ENCODE measurements around the gene ACSS3.
"Not testable (repeated sequence)": the region's sequence is repeated elsewhere in the genome, so short reads cannot be mapped to it uniquely, and the experiment has no call there.

Gene ACSS3, protein sequence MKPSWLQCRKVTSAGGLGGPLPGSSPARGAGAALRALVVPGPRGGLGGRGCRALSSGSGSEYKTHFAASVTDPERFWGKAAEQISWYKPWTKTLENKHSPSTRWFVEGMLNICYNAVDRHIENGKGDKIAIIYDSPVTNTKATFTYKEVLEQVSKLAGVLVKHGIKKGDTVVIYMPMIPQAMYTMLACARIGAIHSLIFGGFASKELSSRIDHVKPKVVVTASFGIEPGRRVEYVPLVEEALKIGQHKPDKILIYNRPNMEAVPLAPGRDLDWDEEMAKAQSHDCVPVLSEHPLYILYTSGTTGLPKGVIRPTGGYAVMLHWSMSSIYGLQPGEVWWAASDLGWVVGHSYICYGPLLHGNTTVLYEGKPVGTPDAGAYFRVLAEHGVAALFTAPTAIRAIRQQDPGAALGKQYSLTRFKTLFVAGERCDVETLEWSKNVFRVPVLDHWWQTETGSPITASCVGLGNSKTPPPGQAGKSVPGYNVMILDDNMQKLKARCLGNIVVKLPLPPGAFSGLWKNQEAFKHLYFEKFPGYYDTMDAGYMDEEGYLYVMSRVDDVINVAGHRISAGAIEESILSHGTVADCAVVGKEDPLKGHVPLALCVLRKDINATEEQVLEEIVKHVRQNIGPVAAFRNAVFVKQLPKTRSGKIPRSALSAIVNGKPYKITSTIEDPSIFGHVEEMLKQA

DNA sequence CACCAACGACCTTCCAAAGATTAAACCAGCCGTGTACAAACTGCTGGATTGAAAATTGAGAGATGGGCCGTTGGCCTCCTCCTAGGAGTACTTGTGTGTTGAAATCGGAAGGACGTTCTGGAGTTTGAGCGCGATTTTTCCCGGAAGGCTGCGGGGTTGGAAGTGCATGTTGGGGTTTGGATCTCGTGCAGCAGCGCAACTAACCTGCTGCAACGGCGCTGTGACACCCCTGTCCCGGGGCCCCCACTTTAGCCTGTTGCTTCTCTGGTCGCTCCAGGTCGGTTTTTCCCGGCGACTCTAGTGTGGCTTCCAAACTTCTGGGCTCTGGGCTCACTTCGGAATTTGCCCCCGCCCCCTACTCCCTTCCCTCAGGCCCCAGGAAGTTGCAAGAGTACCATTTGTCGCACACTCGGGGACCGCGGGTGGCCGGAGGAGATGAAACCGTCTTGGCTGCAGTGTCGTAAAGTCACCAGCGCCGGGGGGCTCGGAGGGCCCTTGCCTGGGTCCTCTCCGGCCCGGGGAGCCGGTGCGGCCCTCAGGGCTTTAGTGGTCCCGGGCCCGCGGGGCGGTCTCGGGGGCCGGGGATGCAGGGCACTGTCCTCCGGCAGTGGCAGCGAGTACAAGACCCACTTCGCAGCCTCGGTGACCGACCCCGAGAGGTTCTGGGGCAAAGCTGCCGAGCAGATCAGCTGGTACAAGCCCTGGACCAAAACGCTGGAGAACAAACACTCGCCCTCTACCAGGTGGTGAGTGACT, at the start of gene ACSS3:
ACSS3 (plus strand) TSS at position 394 of the 756 bp plus-strand sequence; CDS start at position 436, 42 bp downstream.
- Mint-ChIP-seq H3K27me3 (peaks cover 15% of the 10 kb centered on the region), H3K4me1 (no peaks in the 10 kb centered on the region), H3K9me3 (no peaks in the 10 kb centered on the region), H3K36me3 (no peaks in the 10 kb centered on the region), H3K27ac (no peak within 1 kb of the TSS), H3K4me3 (no peak within 1 kb of the TSS)
- CTCF ChIA-PET = no interaction called here
- no peak for DNase-seq

DNA sequence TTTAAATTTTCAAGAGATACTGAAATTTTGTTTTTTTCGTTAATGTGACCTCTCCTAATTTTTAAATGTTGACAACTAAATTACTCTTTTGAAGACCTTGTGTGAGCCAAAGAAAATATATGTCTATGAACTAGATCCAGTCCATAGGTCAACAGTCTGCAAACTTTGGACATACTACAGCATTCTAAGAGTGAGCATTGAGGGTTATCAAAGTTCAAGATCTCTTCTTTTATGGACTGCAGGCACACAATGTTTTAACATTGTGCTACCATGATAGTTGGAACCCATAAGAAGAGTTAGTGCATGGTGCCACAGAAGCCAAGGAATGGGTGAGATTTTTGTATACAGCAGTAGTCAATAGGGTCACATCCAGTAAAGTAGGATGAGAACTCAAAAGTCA, 43.0 kb upstream of the ACSS3 start:
- H3K4me1 Mint-ChIP-seq = no peaks in the 10 kb centered on the region
- DNase-seq = no peak
- no peak overlapping the region for H3K27ac Mint-ChIP-seq
- no peaks in the 10 kb centered on the region for H3K36me3 Mint-ChIP-seq
- CTCF ChIA-PET = no interaction called here
- no peaks in the 10 kb centered on the region for H3K27me3 Mint-ChIP-seq
- peaks cover 4% of the 10 kb centered on the region for H3K9me3 Mint-ChIP-seq
- H3K4me3 Mint-ChIP-seq = no peak overlapping the region

DNA sequence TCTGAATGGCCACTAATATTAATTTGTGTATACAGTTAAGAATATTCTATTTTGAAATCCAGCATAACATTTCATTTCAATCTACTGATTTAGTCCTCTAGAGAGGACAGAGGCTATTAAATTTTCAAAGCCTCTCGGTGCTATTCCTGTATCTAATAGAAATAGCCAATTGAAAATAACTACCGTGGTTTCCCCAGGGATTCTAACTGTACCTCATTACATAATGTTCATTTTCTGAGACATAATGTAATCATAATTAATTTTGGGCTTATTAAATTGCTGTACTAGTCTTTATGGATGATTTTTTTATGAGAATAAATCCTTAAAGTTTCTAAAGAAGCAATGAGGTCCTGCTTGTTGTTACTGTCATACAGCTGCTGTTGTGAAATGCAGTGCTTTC, 38.6 kb upstream of the ACSS3 start:
- DNase-seq = no peak
- CTCF ChIA-PET = no interaction called here
- no peaks in the 10 kb centered on the region for H3K36me3 Mint-ChIP-seq
- no peak overlapping the region for H3K27ac Mint-ChIP-seq
- no peak overlapping the region for H3K4me3 Mint-ChIP-seq
- H3K9me3 Mint-ChIP-seq = peaks cover 4% of the 10 kb centered on the region
- no peaks in the 10 kb centered on the region for H3K27me3 Mint-ChIP-seq
- no peaks in the 10 kb centered on the region for H3K4me1 Mint-ChIP-seq

DNA sequence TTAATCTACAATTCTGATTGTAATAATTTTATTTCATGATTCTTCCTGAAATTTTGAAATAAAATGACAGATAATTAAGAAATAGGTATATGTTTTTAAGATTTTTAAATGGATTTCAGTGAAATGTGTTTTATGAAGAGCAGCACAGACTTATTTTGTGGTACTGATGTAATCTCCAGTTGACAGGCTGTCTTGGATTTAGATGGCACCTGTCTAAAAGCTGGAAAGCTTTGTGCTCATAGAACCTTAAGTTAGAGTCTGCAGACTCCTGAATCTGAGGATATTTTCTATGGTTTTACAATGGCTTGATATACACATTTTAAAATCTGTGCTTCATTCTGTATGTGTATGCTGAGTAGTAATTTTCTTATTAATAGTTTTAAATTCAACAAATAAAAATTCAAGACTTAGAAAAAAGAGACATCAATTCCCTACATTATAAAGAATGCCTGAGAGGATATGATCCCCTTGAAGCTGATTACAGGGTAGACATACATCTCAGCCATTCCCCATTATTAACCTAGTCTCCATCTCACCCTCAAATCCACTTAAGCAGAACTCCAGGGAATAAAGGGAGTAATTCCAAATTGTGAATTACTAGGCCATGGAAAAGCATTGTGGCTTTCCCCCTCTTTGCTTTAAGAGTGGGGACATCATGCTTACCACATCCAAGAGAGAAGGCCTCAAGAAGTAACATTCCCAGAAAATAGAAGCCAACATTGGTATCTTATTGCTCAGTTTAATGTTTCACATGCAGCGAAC, 33.7 kb upstream of the ACSS3 start:
- Mint-ChIP-seq H3K36me3 (no peaks in the 10 kb centered on the region), H3K27ac (no peak overlapping the region), H3K27me3 (no peaks in the 10 kb centered on the region), H3K9me3 (peaks cover 5% of the 10 kb centered on the region), H3K4me1 (no peaks in the 10 kb centered on the region), H3K4me3 (no peak overlapping the region)
- CTCF ChIA-PET = no interaction called here
- no peak for DNase-seq

DNA sequence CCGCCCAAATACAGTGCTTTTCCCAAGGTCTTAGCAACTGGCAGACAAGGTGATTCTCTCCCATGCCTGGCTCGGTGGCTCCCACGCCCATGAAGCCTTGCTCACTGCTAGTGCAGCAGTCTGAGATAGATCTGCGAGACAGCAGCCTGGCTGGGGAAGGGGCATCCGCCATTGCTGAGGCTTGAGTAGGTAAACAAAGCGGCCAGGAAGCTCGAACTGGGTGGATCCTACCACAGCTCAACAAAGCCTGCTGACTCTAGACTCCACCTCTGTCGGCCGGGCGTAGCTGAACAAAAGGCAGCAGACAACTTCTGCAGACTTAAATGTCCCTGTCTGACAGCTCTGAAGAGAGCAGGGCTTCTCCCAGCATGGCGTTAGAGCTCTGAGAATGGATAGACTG, 12.9 kb upstream of the ACSS3 start:
- H3K4me3 Mint-ChIP-seq, H3K4me1 Mint-ChIP-seq: not testable (repeated sequence)
- H3K9me3 Mint-ChIP-seq = peaks cover 22% of the 10 kb centered on the region

DNA sequence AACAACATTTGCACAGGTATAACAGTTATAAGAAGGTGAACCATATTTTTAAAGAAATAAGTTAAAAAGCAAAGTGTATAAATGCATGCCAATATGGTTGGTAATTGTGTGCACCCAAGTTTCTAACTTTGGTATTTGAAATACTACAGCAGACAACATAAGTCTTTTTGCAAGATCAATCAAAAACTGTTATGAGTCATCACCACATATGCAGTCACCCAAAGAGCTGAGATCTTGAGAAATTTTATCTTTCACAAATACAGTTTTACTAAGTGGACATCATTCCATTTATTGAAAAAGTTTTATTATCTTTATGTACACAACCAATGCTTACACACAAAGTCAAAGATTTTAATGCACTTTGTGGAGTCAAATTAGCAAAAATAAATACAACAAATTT, 7.0 kb upstream of the ACSS3 start:
- Mint-ChIP-seq H3K4me1 (no peaks in the 10 kb centered on the region), H3K27me3 (no peaks in the 10 kb centered on the region), H3K27ac (no peak overlapping the region), H3K9me3 (peaks cover 6% of the 10 kb centered on the region), H3K36me3 (no peaks in the 10 kb centered on the region), H3K4me3 (no peak overlapping the region)
- no peak for DNase-seq
- CTCF ChIA-PET = no interaction called here

More for the DNA sequence above, 12.9 kb upstream of the ACSS3 start:
- CTCF ChIA-PET, DNase-seq, H3K36me3 Mint-ChIP-seq, H3K27me3 Mint-ChIP-seq, H3K27ac Mint-ChIP-seq: not testable (repeated sequence)

DNA sequence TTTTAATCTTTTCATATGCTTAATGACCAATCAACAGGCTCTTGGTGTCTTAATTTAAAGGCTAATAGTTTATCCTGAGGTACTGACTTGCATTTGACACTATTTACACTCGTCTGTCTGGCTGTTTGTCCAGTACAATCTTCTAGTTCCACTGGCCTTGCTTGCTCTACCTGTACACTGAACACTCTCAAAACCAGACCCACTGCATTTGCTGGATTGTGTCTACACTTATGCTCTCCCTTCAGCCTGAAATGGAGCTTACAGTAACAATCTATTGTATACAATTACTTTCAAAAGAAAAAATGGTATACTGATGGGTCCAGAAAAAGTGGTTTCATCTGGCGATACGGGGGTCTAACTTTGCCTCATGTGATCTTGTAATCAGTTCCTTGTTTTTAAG, 2.3 kb upstream of the ACSS3 start:
- Mint-ChIP-seq H3K36me3 (no peaks in the 10 kb centered on the region), H3K27me3 (peaks cover 15% of the 10 kb centered on the region), H3K9me3 (no peaks in the 10 kb centered on the region), H3K4me3 (no peak overlapping the region), H3K27ac (no peak overlapping the region), H3K4me1 (no peaks in the 10 kb centered on the region)
- no peak for DNase-seq
- CTCF ChIA-PET = no interaction called here

DNA sequence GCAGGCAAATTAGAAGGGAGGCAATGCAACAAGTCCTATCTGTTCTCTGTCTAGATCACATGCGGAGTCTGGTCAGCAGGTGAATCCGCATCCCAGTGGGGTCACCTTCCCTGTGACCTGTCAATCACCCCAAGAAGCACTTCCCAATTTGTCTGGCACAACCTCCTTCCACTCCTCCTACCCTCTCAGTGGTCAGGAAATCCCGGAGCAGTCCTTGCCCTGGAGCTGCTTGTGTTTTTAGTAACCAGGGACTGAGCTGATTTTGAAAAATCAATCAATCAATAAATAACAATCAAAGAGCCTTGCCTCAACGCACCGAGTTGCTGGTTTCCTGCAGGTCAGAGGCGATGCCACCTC, 572 bp upstream of the ACSS3 start:
- H3K27me3 Mint-ChIP-seq = peaks cover 15% of the 10 kb centered on the region
- CTCF ChIA-PET = no interaction called here
- DNase-seq = no peak

DNA sequence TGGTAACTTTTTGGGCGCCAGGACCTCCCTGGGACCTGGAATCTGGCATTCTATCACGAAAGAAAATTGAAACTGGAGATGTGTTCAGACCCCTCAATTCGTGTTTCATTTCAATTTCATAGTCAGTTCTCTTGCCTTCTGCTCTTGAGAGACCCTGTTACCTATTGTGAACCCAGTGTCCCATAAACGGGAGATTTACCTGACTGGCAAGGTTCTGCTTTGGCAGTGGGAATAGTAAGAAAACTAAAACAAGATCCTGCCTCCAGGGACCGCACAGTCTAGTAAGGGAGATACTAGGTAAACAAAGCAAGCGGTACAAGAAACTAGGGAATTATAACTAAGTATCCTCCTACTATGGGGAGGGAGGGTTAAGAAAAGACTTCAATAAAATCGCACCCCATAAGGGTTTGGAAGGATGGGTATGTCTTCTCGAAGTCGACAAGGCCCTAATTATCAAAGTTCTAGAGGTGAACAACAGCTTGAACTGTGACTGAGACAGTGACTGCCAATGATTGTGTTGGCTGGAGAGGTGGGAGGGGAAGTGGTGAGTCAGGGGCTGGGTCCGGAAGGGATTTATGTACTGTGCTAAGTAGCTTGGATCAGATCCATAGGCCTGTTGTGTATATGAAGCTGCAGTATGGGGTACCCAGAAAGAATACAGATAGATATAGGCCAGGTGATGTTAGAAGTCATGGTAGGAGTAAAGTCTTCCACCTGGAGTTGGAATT, 754 bp downstream of the ACSS3 start:
- Mint-ChIP-seq H3K27ac (no peak overlapping the region), H3K9me3 (no peaks in the 10 kb centered on the region), H3K27me3 (peaks cover 15% of the 10 kb centered on the region), H3K4me1 (no peaks in the 10 kb centered on the region), H3K36me3 (no peaks in the 10 kb centered on the region), H3K4me3 (no peak overlapping the region)
- no peak for DNase-seq
- CTCF ChIA-PET = no interaction called here

More for the DNA sequence above, 572 bp upstream of the ACSS3 start:
- H3K27ac Mint-ChIP-seq = no peak overlapping the region
- H3K4me3 Mint-ChIP-seq = no peak overlapping the region
- H3K9me3 Mint-ChIP-seq = no peaks in the 10 kb centered on the region
- H3K4me1 Mint-ChIP-seq = no peaks in the 10 kb centered on the region
- H3K36me3 Mint-ChIP-seq = no peaks in the 10 kb centered on the region

DNA sequence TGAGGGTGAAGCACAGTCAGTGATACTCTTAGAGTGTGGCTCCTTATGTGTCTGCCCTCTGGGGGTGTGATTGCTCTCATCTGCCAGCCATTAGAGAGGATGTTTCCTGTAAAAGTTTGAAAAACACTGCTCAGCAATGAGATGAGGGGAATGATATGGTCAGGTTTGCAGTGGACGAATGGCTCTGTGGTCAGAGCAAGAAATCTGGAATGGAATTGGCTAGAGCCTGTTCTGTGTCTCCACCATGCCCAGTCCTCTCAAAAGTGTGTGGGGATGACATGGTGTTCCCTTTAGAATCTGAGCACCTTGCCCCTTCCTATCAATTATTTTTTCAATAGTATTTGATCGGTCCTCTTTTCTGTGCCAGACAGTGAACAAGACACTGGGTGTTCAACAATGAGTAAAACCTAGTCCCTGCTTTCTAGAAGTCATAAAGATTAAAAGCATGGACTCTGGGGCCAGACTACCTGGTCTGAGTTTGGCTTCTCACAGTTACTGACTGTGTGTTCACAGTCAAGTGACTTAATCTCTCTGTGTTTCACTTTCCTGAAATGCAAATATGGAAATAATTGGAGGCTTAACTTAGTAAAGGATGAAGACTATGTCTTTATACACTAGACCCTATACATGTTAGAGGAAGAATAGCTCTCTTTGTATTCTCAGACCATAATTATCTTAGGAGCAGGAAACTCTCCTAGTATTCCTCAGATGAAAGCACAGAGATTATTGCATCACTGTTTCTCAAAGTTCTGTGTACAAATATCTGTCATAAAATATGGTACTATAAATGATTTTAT, 1.6 kb downstream of the ACSS3 start:
- H3K4me1 Mint-ChIP-seq = no peaks in the 10 kb centered on the region
- no peaks in the 10 kb centered on the region for H3K9me3 Mint-ChIP-seq
- no peak overlapping the region for H3K27ac Mint-ChIP-seq
- no peak for DNase-seq
- peaks cover 15% of the 10 kb centered on the region for H3K27me3 Mint-ChIP-seq
- no peaks in the 10 kb centered on the region for H3K36me3 Mint-ChIP-seq
- CTCF ChIA-PET = no interaction called here
- no peak overlapping the region for H3K4me3 Mint-ChIP-seq

DNA sequence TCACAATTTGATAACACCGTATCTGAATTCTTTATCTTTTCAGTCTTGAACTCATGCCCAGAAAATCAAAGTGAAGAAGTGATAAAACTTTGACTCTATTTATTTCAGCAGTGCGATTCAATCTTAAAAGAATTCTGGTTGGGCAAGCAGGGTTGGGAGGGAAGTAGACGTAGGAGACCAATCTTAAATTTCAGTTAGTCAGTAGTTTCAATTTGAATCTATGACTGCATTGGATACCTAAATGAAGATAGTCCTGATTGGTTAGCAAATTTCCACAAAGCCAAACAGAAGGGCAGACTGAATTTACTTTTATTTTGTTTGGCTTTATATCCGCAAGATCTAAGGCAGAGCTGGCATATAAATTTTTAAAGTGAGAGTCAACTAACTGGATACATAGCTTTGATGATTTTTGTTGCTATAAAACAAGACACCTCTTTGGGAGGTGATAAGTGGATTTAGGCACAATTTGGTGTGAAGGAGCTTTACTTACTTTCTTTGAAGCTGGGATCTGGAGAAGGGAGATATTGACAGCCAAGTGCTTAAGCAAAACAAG, 2.6 kb downstream of the ACSS3 start:
- H3K4me3 Mint-ChIP-seq = no peak overlapping the region
- no peaks in the 10 kb centered on the region for H3K4me1 Mint-ChIP-seq
- no peaks in the 10 kb centered on the region for H3K9me3 Mint-ChIP-seq
- peaks cover 15% of the 10 kb centered on the region for H3K27me3 Mint-ChIP-seq
- DNase-seq = no peak
- CTCF ChIA-PET = no interaction called here
- H3K36me3 Mint-ChIP-seq = no peaks in the 10 kb centered on the region
- H3K27ac Mint-ChIP-seq = no peak overlapping the region

DNA sequence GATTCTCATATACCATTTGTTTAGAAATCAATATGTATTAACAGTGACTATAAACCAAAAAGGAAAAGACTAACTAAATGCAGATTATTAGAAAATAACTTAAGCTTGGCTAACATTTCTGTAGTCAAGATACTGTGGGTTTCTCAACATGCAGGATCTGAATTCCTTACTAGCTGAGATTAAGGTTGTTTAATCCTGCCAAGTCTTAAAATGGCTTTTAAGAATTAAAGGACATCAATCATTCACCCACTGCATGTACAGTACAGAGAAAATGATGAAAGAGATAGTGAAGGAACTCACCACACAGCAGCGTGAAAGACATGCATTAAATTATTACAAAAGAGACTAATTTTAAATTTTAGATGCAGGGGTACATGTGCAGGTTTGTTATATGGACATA, 3.8 kb downstream of the ACSS3 start:
- H3K27me3 Mint-ChIP-seq = peaks cover 15% of the 10 kb centered on the region
- no peaks in the 10 kb centered on the region for H3K9me3 Mint-ChIP-seq
- CTCF ChIA-PET = no interaction called here
- H3K4me1 Mint-ChIP-seq = no peaks in the 10 kb centered on the region
- H3K4me3 Mint-ChIP-seq = no peak overlapping the region
- no peaks in the 10 kb centered on the region for H3K36me3 Mint-ChIP-seq
- DNase-seq = no peak
- H3K27ac Mint-ChIP-seq = no peak overlapping the region

DNA sequence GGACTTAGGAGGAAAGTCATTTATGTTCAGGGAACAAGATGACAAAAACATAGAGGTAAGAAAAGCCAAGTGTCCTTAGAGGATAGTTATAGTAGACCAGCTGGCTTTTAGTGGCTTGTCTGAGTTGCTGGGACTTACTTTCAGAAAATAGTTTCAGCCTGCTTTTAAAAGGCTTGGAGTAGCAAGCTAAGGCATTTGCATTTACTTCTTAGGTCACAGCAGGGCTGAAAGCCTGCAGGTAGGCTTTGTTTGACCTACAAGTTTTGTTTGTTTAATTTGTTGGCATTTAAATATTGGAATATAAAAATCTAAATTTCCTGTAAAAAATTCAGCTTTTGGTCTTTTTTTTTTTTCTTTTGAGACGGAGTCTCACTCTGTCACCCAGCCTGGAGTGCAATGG, 5.1 kb downstream of the ACSS3 start:
- DNase-seq = no peak
- H3K36me3 Mint-ChIP-seq = no peaks in the 10 kb centered on the region
- H3K9me3 Mint-ChIP-seq = no peaks in the 10 kb centered on the region
- CTCF ChIA-PET = no interaction called here
- peaks cover 6% of the 10 kb centered on the region for H3K27me3 Mint-ChIP-seq
- no peak overlapping the region for H3K4me3 Mint-ChIP-seq
- no peak overlapping the region for H3K27ac Mint-ChIP-seq
- H3K4me1 Mint-ChIP-seq = no peaks in the 10 kb centered on the region

All from activated naive CD4-positive, alpha-beta T cell treated with anti-CD3 and anti-CD28 coated beads, Interleukin-2, amount 10 ng/mL, durations not matched to agents 7 days and 5 days (primary cell).